HCT116 (cell line): ENCODE results near the gene DPP10.

Experiments
- CEBPB ChIP-seq: IDR thresholded peaks from 2 replicates; pipeline ENCODE4 v1.6.1; 2012; ENCODE audit warnings: low read depth
- JUND ChIP-seq: IDR thresholded peaks from 2 replicates; pipeline ENCODE4 v1.6.1; 2012
- POLR2A ChIP-seq: IDR thresholded peaks from 2 replicates; pipeline ENCODE4 v1.7.0; 2011; ENCODE audit warnings: borderline replicate concordance; ENCODE audit not compliant: insufficient read depth, insufficient read length; ENCODE audit errors: extremely low read depth
- SIN3A ChIP-seq: IDR thresholded peaks from 2 replicates; pipeline ENCODE4 v1.6.1; 2012; ENCODE audit warnings: low read depth
- TF ChIP-seq, protein P1 (sequence below), 3 experiments: fragments of 200-600 bp in 1 of 3; sonication (generic) in 1 of 3; IDR thresholded peaks in 2 of 3; conservative IDR thresholded peaks in 1 of 3; 2 replicates each; pipeline ENCODE4 v1.5.1; 2012 to 2017; ENCODE audit warnings: low read depth in 2 of 3, low read length in 2 of 3, antibody characterized with exemption in 1 of 3, borderline replicate concordance in 1 of 3, control low read depth in 1 of 3, mild to moderate bottlenecking in 1 of 3, mixed read lengths in 1 of 3, mixed run types in 1 of 3, moderate library complexity in 1 of 3; ENCODE audit not compliant: insufficient read depth in 1 of 3

DNA sequence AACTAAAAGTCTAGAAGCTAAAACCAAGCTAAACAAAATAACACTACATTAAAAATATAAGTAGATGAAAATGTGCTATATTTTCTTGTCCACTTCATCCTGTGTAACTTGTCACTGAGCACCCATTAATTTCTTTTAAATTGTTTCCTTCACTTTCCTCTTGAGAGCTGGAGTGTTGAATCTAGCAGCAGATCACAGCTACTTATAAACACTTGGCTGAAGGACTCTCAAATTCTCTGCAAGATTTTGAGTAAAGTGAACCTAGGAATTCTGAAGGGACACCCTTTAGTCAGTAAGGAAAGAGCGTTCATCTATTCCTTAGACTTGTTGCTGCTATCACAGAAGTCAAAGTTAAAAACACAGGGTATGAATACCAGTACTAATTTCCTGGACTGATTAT lies 1163.9 kb downstream of the DPP10 start:
- no peak for TF ChIP-seq CEBPB
- TF ChIP-seq, protein P1, sequence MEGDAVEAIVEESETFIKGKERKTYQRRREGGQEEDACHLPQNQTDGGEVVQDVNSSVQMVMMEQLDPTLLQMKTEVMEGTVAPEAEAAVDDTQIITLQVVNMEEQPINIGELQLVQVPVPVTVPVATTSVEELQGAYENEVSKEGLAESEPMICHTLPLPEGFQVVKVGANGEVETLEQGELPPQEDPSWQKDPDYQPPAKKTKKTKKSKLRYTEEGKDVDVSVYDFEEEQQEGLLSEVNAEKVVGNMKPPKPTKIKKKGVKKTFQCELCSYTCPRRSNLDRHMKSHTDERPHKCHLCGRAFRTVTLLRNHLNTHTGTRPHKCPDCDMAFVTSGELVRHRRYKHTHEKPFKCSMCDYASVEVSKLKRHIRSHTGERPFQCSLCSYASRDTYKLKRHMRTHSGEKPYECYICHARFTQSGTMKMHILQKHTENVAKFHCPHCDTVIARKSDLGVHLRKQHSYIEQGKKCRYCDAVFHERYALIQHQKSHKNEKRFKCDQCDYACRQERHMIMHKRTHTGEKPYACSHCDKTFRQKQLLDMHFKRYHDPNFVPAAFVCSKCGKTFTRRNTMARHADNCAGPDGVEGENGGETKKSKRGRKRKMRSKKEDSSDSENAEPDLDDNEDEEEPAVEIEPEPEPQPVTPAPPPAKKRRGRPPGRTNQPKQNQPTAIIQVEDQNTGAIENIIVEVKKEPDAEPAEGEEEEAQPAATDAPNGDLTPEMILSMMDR (IDR thresholded peaks at IDR 0.05 in 2 of 3, conservative IDR thresholded peaks at IDR 0.05 in 1 of 3; ENCODE audit: borderline replicate concordance in 1 of 3, insufficient read depth in 1 of 3, low read depth in 2 of 3, low read length in 2 of 3): no peak
- no peak for TF ChIP-seq POLR2A
- no peak for TF ChIP-seq SIN3A
- no peak for TF ChIP-seq JUND
